K562 (cell line): Measurements from ENCODE around the gene BCAS3. TPM values are rescaled to one million over a fixed set of nuclear protein-coding genes. Genes with fewer than 3 reads are reported as not detected.

Source experiments
- ATAC-seq: fragments of 200-7000 bp; cut with Tn5 transposase; 3 replicates; pipeline ENCODE4 v1.9.1; 2020; ENCODE audit warnings: moderate library complexity
- BruUV-seq: library from RNA; stranded (reverse); fragments of 400-500 nt; replicated peaks from 2 replicates; lab custom pipeline; 2021; lab: Mats Ljungman, UMichigan
- CTCF ChIA-PET: fragments of 300-600 bp; formaldehyde crosslinking; extraction: SDS; loops from one replicate; lab custom pipeline; 2021; ENCODE audit warnings: low intra/inter-chr PET ratio; lab: Yijun Ruan, JAX
- POLR2A ChIA-PET: fragments of 300-600, 350-650 bp; sonication (Branson Sonifier 250); formaldehyde crosslinking; extraction: SDS; loops from one replicate; lab custom pipeline; 2021; ENCODE audit warnings: antibody characterized with exemption, inconsistent platforms; lab: Yijun Ruan, JAX
- DNase-seq, 4 experiments: peaks; one replicate each; pipeline versions ENCODE4 v3.0.0 to v3.0.0-alpha.2; 2011 to 2018; ENCODE audit warnings: low spot score in 3 of 4, mixed read lengths in 3 of 4; ENCODE audit errors: extremely low read depth in 1 of 4
- FAIRE-seq: peaks from 2 replicates; lab custom pipeline; 2011; peaks lifted over from hg19 to GRCh38; lab: Jason Lieb, UNC
- H2AFZ ChIP-seq: 2 replicates; pipeline ENCODE4 v1.6.0; 2011; ENCODE audit warnings: low read depth, low read length, control low read depth, inconsistent platforms
- H3K27ac ChIP-seq: fragments of 200-600 bp; 3 replicates; pipeline ENCODE4 v1.8.0; 2011; ENCODE audit warnings: low read depth, mild to moderate bottlenecking, control low read depth, inconsistent platforms, low read length, moderate library complexity, mixed read lengths; ENCODE audit errors: extremely low read depth
- H3K27me3 ChIP-seq, 2 experiments: fragments of 300-600 bp in 1 of 2; 2 replicates in 1 of 2; 3 replicates in 1 of 2; pipeline versions ENCODE4 v1.6.0 to v1.8.0; 2011; ENCODE audit warnings: inconsistent platforms in 2 of 2, low read length in 2 of 2, mild to moderate bottlenecking in 1 of 2, mixed read lengths in 1 of 2, moderate library complexity in 1 of 2; ENCODE audit not compliant: control insufficient read depth in 2 of 2, insufficient read depth in 2 of 2
- H3K36me3 ChIP-seq: fragments of 300-600 bp; 3 replicates; pipeline ENCODE4 v1.8.0; 2011; ENCODE audit warnings: mild to moderate bottlenecking, low read length, inconsistent platforms; ENCODE audit not compliant: control insufficient read depth, insufficient read depth
- H3K4me1 ChIP-seq, 2 experiments: fragments of 200-600 bp in 1 of 2; replicated peaks in 1 of 2; 2 replicates in 1 of 2; 3 replicates in 1 of 2; pipeline versions ENCODE4 v1.5.1 to v1.8.0; 2011; ENCODE audit warnings: inconsistent platforms in 2 of 2, low read length in 2 of 2, mild to moderate bottlenecking in 1 of 2, mixed read lengths in 1 of 2, moderate library complexity in 1 of 2; ENCODE audit not compliant: control insufficient read depth in 2 of 2, insufficient read depth in 2 of 2
- H3K4me2 ChIP-seq: 2 replicates; pipeline ENCODE4 v1.6.1; 2011; ENCODE audit warnings: low read length, control low read depth, inconsistent platforms, mixed read lengths; ENCODE audit not compliant: insufficient read depth
- H3K4me3 ChIP-seq: fragments of 200-600 bp; sonication (generic), shearing (Covaris generic); 2 replicates; pipeline ENCODE4 v1.5.1; 2016; ENCODE audit warnings: control low read depth, inconsistent platforms
- H3K79me2 ChIP-seq: fragments of 200-600 bp; 3 replicates; pipeline ENCODE4 v1.8.0; 2011; ENCODE audit warnings: low read length, inconsistent platforms; ENCODE audit not compliant: control insufficient read depth, insufficient read depth
- H3K9ac ChIP-seq, 2 experiments: 2 replicates each; pipeline versions ENCODE4 v1.6.0 to v1.6.1; 2011; ENCODE audit warnings: low read depth in 2 of 2, low read length in 2 of 2, control low read depth in 1 of 2, inconsistent platforms in 1 of 2, mild to moderate bottlenecking in 1 of 2, mixed read lengths in 1 of 2; ENCODE audit not compliant: insufficient read depth in 1 of 2
- H3K9me1 ChIP-seq: one replicate; pipeline ENCODE4 v1.6.0; 2011; ENCODE audit warnings: inconsistent platforms, mild to moderate bottlenecking, low read length, moderate library complexity; ENCODE audit not compliant: control insufficient read depth, insufficient read depth
- H3K9me3 ChIP-seq: replicated peaks from 2 replicates; pipeline ENCODE4 v1.5.1; 2011; ENCODE audit warnings: low read depth, low read length, inconsistent platforms; ENCODE audit not compliant: control insufficient read depth, insufficient read depth
- H4K20me1 ChIP-seq: replicated peaks from 2 replicates; pipeline ENCODE4 v1.6.1; 2011; ENCODE audit warnings: low read length, inconsistent platforms, mixed read lengths; ENCODE audit not compliant: control insufficient read depth, insufficient read depth
- AFF1 ChIP-seq, 2 experiments: fragments of 450-650 bp; IDR thresholded peaks; 2 replicates each; pipeline ENCODE4 v1.6.1; 2018; ENCODE audit warnings: mild to moderate bottlenecking in 2 of 2, low read depth in 1 of 2; ENCODE audit not compliant: partially characterized antibody in 2 of 2
- ATF7 ChIP-seq: fragments of 450-650 bp; IDR thresholded peaks from 2 replicates; pipeline ENCODE4 v1.7.1; 2014; ENCODE audit warnings: mild to moderate bottlenecking, moderate library complexity
- ETV5 ChIP-seq: sonication (generic); formaldehyde crosslinking; IDR thresholded peaks from 2 replicates; pipeline ENCODE4 v1.4.0; 2020; ENCODE audit warnings: low read depth, mild to moderate bottlenecking, missing genetic modification reagents
- ETV6 ChIP-seq, 3 experiments: fragments of 150-350 bp in 1 of 3; sonication (generic) in 1 of 3; formaldehyde crosslinking in 1 of 3; IDR thresholded peaks; 2 replicates each; pipeline versions ENCODE4 v1.6.1 to v1.8.0; 2014 to 2022; ENCODE audit warnings: borderline replicate concordance in 2 of 3, low read depth in 2 of 3, antibody characterized with exemption in 1 of 3, low read length in 1 of 3, mild to moderate bottlenecking in 1 of 3, missing genetic modification reagents in 1 of 3
- HBP1 ChIP-seq: fragments of 450-650 bp; formaldehyde crosslinking; IDR thresholded peaks from 2 replicates; pipeline ENCODE4 v1.4.0; 2022; ENCODE audit warnings: missing genetic modification characterization
- KAT8 ChIP-seq: fragments of 450-650 bp; IDR thresholded peaks from 2 replicates; pipeline ENCODE4 v1.6.1; 2016; ENCODE audit warnings: low read depth, mild to moderate bottlenecking
- MITF ChIP-seq: IDR thresholded peaks from 2 replicates; pipeline ENCODE4 v1.6.1; 2014; ENCODE audit warnings: antibody characterized with exemption
- MTF1 ChIP-seq: fragments of 250-450 bp; sonication (Bioruptor Pico); IDR thresholded peaks from 2 replicates; pipeline ENCODE4 v1.9.0; 2021; ENCODE audit warnings: moderate library complexity, mild to moderate bottlenecking, inconsistent platforms, borderline replicate concordance
- SRSF9 ChIP-seq: fragments of 200-400 bp; formaldehyde crosslinking; IDR thresholded peaks from 2 replicates; pipeline ENCODE4 v1.6.1; 2017; ENCODE audit warnings: low read depth, low read length, borderline replicate concordance
- THRB ChIP-seq: fragments of 450-650 bp; formaldehyde crosslinking; conservative IDR thresholded peaks from 2 replicates; pipeline ENCODE4 v1.4.0; 2022; ENCODE audit warnings: mild to moderate bottlenecking, missing genetic modification characterization
- ZFPM2 ChIP-seq: fragments of 250-450 bp; sonication (Bioruptor Pico); IDR thresholded peaks from 2 replicates; pipeline ENCODE4 v1.5.1; 2022; ENCODE audit warnings: mild to moderate bottlenecking
- ZNF830 ChIP-seq: fragments of 250-450 bp; sonication (Bioruptor Pico); IDR thresholded peaks from 2 replicates; pipeline ENCODE4 v1.5.0; 2021; ENCODE audit warnings: mild to moderate bottlenecking
- WGBS: fragments of 100-300 bp; shearing (Covaris generic); methylation state at CpG from one replicate; pipeline ENCODE4 v1.1.6; 2016; ENCODE audit warnings: low coverage, mixed read lengths; ENCODE audit not compliant: insufficient coverage; ENCODE audit errors: missing lambda C conversion rate; 5-methylcytosine and 5-hydroxymethylcytosine counted together
- in situ Hi-C: fragments of 300-500 bp; cut with MboI; formaldehyde crosslinking; loops from 4 replicates; pipeline ENCODE4 v1.15.0; 2018; ENCODE audit warnings: inconsistent platforms, mixed read lengths
- intact Hi-C: fragments of 100-400 bp; cut with micrococcal nuclease; formaldehyde crosslinking; loops from 2 replicates; pipeline ENCODE4 v1.14.2; 2022
- polyA plus RNA-seq, 8 experiments: library from polyadenylated mRNA; depleted of rRNA in 4 of 8; stranded (reverse) in 5 of 8; unstranded in 3 of 8; fragments of >200 nt; fragmentation: Nextera tagmentation in 2 of 8; fragmentation: Illumina TruSeq in 1 of 8; extraction: Ambion mirVana in 2 of 8; extraction: Trizol in 1 of 8; gene quantifications; 2 replicates each; pipeline versions ENCODE4 v1.2.1 to v1.2.3, GENCODE V29; 2011 to 2014; ENCODE audit warnings: inconsistent platforms in 1 of 8, missing spikeins in 1 of 8
- total RNA-seq, 7 experiments: library from RNA; depleted of rRNA in 6 of 7; stranded (reverse); fragments of >200 nt in 6 of 7; fragmentation: Illumina TruSeq in 2 of 7; extraction: Trizol in 2 of 7; gene quantifications; 2 replicates each; pipeline versions ENCODE4 v1.2.1 to v1.2.3, GENCODE V29; 2011 to 2021; ENCODE audit warnings: low replicate concordance in 1 of 7

Gene BCAS3
- total and polyA plus RNA-seq, 9 of the 15 experiments (the other 6 are each of a cell fraction or from before 2014, with no cell fraction given): 1.9 to 5.5 (median 3.5) TPM

GRCh38 chr17:61202564-61202963 is 524.9 kb downstream of the BCAS3 start:
- Histone ChIP-seq H3K4me1 (no peaks in the 10 kb centered on the region), H4K20me1 (no peaks in the 10 kb centered on the region), H3K9me1 (no peaks in the 10 kb centered on the region), H3K9me3 (no peaks in the 10 kb centered on the region), H3K36me3 (no peaks in the 10 kb centered on the region), H3K27me3 (peaks cover 5% of the 10 kb centered on the region in 2 experiments; a peak in 3 of 5 replicates), H3K79me2 (no peaks in the 10 kb centered on the region), H2AFZ (no peak overlapping the region), H3K4me3 (no peak overlapping the region), H3K27ac (no peak overlapping the region), H3K4me2 (no peak overlapping the region), H3K9ac (no peak overlapping the region)
- WGBS: 3% methylated on average over 2 of the region's 2 CpGs
- no TSS peak for BruUV-seq
- intact Hi-C loops: no loop called here
- in situ Hi-C loops: loop anchor here (10.0 kb wide), 1 partner anchor 1738 kb away; no protein-coding TSS in a partner anchor
- POLR2A ChIA-PET: interaction anchor here (0.5 kb wide), 1 partner anchor 591 kb away, joined by 5 read pairs; no protein-coding TSS in a partner anchor
- CTCF ChIA-PET: no interaction called here
- ATAC-seq (no peak), FAIRE-seq (no peak), DNase-seq (no peak)
- no peak for TF ChIP-seq MITF
- no peak for TF ChIP-seq SRSF9
- no peak for TF ChIP-seq THRB
- TF ChIP-seq ZFPM2 (CRISPR knock-in tag): no peak
- no peak for TF ChIP-seq MTF1
- no peak for TF ChIP-seq AFF1 (IDR thresholded peaks at IDR 0.05; ENCODE audit: low read depth in 1 of 2, partially characterized antibody in 2 of 2)
- no peak for TF ChIP-seq ETV6 (IDR thresholded peaks at IDR 0.05; ENCODE audit: borderline replicate concordance in 1 of 2, low read depth in 2 of 2, low read length in 1 of 2)
- no peak for TF ChIP-seq ETV6 (CRISPR knock-in tag; IDR thresholded peaks at IDR 0.05; ENCODE audit: borderline replicate concordance)
- no peak for TF ChIP-seq HBP1 (CRISPR knock-in tag)
- TF ChIP-seq ZNF830: no peak
- TF ChIP-seq KAT8: no peak
- no peak for TF ChIP-seq ATF7
- TF ChIP-seq ETV5: no peak
